Middle frontal gyrus (tissue), 1 donor: ENCODE results near the gene COASY.
"Not testable (repeated sequence)": the region's sequence is repeated elsewhere in the genome, so short reads cannot be mapped to it uniquely, and the experiment has no call there.

ENCODE experiments used
- DNase-seq: peaks from one replicate; pipeline ENCODE4 v3.0.0-alpha.2; 2015; ENCODE audit warnings: low spot score; ENCODE audit errors: extremely low spot score

Gene COASY

GRCh38 chr17:42609814-42610801 is 48.2 kb downstream of the COASY start:
- not testable (repeated sequence) for DNase-seq

- DNase-seq = no peak
Observed at GRCh38 chr17:42612013-42612412, 50.1 kb downstream of the COASY start.

DNA sequence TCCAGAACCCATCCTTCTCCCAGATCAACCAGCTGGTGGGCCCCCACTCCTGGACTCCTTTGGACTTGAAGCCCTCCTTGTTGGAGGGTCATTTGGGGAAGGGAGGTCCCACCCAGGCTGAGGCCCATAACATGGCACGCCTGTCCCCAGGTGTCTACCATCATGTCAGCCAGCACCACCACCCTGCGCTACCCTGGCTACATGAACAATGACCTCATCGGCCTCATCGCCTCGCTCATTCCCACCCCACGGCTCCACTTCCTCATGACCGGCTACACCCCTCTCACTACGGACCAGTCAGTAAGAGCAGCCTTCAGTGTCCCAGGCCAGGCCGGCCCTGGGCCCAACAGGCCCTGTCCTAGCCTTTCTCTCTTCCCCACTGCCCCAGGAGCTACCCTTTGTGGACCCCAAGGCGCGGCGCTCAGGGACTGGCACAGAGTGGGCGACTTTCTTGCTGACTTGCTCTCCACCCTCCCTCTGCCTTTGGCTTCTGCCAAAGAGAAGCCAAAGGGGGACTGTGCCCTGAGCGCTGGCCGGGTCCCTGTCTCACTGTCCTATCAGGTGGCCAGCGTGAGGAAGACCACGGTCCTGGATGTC is 51.8 kb downstream of the COASY start:
- no peak for DNase-seq
